Chondrocyte (in vitro differentiated cells): ENCODE measurements around the gene DRG1. TPM values are rescaled to one million over a fixed set of nuclear protein-coding genes. Genes with fewer than 3 reads are reported as not detected.

Experiments used
- total RNA-seq: library from RNA; stranded (reverse); gene quantifications from 3 replicates; pipeline ENCODE4 v1.2.1, GENCODE V29; 2021

Gene DRG1
- total RNA-seq, 1 donor from 2014 or later = 44.2 TPM

Other genes starting within 250 kb of the DRG1 start
- 28.6 to 36.9 TPM (median 35.8 TPM) in 3 replicates for gene RNF185, start 239.4 kb upstream of the DRG1 start, total RNA-seq
- gene LIMK2, start 187.3 kb upstream of the DRG1 start, total RNA-seq = 54.4 to 91.0 TPM (median 58.6 TPM) in 3 replicates
- gene PIK3IP1, start 107.1 kb upstream of the DRG1 start, total RNA-seq = 5.0 to 6.8 TPM (median 5.6 TPM) in 3 replicates
- 18.6 to 19.9 TPM (median 18.9 TPM) in 3 replicates for gene PATZ1, start 53.3 kb upstream of the DRG1 start, total RNA-seq
- gene EIF4ENIF1, start 90.2 kb downstream of the DRG1 start, total RNA-seq = 29.3 to 34.0 TPM (median 31.9 TPM) in 3 replicates
- 20.3 to 30.9 TPM (median 22.4 TPM) in 3 replicates for gene SFI1, start 96.9 kb downstream of the DRG1 start, total RNA-seq